Stimulated activated CD8-positive, alpha-beta memory T cell treated with anti-CD3 and anti-CD28 coated beads, Interleukin-15, amount 100 ng/mL, for 4 hours (primary cell): ENCODE results near the gene GPC6.

Source experiments
- DNase-seq, 2 donors: peaks; one replicate each; pipeline ENCODE4 v3.0.0-alpha.2; 2020; ENCODE audit warnings: low read depth in 2 of 2

GPC6 gene

GRCh38 chr13:93368718-93369117, 142.1 kb downstream of the GPC6 start:
- no peak for DNase-seq

- no peak for DNase-seq
Observed at GRCh38 chr13:93372856-93373255, 146.2 kb downstream of the GPC6 start.

DNA sequence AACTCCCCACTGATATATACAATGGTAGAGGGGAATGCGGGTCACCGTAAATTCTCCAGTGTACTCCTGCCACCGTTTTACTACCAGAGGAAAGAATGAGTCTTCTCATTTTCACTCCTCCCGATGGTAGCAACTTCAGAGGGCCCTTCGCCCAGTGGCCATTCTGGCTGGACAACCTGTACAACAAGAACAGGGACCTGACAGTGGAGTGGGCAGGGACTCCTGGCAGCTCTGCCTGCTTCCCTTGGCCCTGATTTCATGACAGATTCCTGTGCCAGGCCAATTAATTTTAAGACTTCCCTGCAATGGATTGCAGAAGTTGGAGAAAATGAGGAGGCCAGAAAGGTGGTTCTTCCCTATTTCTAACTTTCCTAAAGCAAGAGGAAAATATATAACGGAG, 148.9 kb downstream of the GPC6 start:
- no peak for DNase-seq

DNA sequence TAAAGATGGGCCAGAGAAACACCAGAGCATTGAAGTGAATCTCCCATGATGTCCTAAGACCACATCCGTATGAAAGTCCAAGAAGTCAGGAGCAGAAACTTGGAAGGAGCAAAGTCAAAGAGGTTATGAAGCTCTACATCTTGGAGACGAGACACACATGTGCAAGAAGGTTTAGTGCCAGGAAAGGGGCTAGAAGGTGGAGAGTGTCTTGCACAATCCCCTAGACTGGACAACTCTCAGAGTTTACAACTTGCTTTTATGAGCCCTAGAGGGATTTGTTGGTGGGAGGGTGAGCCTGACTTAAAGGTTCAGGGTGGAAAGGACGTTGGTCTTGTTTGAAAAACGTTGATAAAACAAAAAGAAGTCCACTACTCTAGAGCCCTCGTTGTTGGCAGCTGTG, 150.6 kb downstream of the GPC6 start:
- no peak for DNase-seq

DNA sequence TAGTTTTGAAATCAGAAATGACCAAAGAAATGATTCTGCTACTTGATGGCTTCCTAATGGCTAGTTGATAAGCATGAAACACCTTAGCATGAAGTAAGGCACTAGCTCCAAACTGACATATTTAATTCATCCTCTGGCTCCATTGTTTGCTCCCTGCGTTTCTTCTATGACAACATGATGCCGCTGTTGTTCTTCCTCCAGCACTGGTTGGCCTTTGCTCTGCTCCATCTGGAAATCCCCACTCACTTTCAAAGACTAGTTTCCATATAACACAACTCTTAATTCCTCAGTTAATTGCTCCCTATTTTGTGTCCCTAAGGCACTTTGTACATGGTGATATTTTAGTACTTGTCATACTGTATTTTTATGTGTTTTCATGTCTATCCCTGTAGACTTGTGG, 151.6 kb downstream of the GPC6 start:
- no peak for DNase-seq

GRCh38 chr13:93386116-93386515, 159.5 kb downstream of the GPC6 start:
- no peak for DNase-seq

DNA sequence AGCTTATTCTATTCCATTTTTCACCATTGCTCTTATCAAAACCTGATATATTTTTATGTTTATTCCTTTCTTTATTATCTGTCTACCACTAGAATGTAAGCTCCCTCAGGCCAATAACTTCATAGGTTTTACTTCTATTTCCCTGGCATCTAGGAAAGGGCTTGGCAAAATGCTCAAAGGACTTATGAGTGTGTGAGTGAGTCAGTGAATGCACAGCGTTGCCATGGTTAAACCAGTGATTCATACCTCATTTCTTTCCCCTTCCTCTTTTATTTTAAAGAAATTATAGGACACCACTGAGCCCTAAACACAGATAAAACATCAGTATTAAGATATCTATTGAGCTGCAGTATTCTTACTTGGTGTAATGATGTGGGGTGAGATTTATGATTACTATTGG, 162.1 kb downstream of the GPC6 start:
- DNase-seq: no peak

- no peak for DNase-seq
Observed at GRCh38 chr13:93397619-93398018, 171.0 kb downstream of the GPC6 start.

DNA sequence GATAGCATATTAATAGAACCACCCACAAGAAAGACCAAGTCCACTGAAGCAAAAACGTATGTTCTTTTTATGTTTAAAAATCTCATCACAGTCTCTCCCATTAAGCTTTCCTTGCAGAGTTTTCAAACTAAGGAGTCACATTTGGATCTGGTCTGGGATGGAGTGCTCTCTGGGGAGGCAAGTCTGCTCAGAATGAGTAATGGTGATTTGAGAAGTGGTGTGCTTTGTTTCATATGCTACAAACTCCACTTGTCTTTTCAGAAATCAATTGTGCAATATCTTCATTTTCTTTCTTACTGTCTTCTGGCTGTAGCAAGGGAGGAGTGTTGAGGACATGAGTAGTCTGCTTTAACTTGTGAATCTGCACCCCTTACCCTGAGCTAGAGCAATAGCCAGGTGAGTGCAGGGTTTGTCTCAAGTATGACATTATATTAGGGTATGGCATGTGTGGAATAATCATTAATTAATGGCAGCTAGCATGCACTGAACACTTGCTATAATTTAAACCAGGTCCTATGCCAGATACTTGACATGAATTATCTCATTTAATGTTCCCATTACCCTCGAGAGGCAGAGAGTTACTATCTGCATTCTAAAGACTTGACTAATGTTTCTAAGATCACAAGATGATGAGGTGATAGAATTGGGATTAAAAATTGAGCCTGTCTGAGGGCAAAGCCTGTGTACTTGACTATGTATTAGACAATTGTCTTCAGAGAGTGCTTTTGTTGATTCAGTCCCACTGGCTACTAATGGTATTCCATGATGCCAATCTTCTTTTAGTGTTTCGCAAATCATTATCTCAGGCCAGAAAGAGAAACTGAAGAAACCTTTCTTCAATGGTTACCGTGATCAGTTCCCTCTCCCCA, 171.8 kb downstream of the GPC6 start:
- no peak for DNase-seq

- DNase-seq: no peak
Observed at GRCh38 chr13:93399212-93399611, 172.6 kb downstream of the GPC6 start.

DNA sequence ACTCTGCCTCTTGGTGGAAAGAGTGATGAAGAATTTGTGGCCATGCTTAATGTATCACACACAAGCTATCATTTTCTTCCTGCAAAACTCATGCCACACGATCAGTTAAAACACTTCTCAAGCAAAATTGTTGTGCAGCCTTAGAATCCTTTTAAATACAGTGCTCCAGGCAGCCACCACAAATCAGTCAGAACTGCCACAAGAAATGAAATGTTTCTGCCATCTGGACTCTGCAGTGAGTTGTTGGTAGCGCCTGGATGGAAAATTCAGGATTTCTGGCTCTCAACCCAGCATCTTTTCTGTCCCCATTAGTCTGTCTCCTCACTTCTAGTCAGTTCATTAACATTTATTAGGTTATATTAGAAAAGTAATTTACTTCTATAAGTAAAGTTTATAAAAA, 179.5 kb downstream of the GPC6 start:
- no peak for DNase-seq

DNA sequence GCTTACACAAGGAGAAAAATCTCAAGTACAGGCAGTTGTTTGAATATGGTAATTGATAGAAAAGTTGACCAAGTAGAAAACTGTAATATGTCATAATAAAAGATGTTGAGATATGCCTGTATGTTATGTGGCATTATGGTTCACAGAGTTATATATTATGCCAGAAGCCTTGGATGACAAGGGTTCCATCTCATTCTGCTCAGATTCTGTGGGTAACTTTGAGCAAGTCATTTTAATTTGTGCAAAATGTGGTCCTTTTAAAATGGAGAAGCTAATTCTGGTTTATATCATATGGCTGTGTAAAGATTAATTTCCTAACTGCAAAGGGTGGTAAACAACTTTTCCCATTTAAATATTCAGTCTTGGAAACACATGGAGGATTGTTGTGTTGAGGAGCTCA, 180.9 kb downstream of the GPC6 start:
- DNase-seq: no peak

DNA sequence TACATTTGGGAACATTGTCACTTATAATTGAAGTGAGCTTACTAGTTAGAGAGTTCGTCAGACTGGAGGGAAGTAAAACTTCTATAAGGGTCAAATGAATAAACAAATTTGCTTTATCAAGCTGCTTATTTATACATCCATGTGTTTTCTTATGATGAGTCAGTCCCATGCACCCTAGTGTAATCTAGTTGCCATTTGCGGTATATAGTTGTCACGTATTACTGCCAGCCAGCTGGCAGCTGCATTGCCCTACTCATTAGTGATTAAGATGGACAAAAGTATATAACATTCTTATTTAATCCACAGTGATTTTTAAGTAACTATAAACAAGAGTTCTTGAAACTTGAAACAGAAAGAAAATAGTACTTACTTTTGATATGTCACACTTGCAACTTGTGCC, 182.4 kb downstream of the GPC6 start:
- no peak for DNase-seq

DNA sequence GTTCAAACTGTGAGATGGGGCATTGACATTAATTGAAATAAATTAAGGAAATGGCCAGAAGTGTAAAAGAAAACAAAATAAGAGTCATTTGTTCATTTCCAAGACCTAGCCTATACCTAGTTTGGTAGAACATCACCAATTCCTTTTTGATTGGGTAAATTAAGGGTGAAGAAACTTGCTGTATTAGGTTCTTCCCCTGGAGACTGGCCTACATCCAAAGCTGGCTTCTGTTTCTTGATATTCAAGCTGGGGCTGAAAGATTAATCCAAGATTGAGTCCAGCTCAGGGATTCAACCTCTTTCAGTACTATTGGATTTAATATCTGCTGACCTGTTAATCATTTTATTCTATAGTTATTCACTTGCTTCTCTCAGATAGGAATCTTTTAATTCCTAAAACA, 183.2 kb downstream of the GPC6 start:
- DNase-seq: no peak

- DNase-seq: no peak
Observed at GRCh38 chr13:93411186-93411680, 184.6 kb downstream of the GPC6 start.

DNA sequence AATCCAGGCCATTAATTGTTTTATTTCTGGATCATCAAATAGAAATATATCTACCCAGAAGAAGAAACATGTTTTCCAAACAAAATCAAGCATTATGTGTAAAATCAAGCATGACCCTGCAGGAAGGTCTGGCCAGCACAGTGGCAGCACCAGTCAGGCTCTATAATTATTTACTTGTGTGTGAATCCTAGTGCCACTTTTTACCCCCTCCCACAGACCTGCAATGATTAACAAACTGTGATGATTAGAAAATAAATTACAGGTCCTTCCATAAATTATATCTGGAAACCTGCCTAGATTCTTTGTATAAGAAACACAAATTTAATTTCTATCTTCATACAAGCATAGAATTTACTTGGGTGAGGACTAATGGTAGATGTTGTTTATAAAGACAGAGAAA, 186.1 kb downstream of the GPC6 start:
- DNase-seq: no peak

DNA sequence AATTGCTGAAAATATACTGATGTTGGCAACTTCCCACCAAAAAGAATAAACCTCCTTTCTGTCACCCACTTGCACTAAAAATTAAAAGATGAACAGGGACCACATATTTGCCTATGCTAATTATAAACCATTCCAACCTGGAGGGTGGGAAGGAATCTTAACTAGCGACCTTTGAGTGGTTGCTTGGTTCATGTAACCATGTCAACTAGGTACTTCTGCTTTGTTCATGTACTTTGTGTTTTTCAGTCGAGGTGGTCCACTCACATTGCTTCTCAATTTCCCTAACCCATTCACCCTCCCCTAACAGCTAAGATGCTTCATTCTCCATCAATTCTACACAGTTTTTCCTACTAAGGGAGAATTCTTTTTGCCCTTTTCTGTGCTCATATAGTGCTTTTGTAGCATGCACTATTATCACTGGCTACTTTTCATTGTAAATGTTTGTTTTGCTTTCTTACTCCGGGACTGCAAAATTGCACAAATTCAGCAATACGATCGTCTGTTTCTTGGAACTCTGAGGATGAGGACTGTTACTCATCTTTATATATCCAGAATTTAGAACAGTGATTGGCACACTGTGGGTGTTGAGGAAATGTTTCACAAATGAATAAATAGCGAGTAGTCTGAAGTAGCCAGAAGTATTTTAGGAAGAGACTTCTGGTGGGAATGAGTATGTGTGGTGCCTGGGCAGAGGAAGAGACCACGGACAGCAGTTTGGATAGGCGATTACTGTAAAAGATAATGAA, 187.5 kb downstream of the GPC6 start:
- DNase-seq: no peak

DNA sequence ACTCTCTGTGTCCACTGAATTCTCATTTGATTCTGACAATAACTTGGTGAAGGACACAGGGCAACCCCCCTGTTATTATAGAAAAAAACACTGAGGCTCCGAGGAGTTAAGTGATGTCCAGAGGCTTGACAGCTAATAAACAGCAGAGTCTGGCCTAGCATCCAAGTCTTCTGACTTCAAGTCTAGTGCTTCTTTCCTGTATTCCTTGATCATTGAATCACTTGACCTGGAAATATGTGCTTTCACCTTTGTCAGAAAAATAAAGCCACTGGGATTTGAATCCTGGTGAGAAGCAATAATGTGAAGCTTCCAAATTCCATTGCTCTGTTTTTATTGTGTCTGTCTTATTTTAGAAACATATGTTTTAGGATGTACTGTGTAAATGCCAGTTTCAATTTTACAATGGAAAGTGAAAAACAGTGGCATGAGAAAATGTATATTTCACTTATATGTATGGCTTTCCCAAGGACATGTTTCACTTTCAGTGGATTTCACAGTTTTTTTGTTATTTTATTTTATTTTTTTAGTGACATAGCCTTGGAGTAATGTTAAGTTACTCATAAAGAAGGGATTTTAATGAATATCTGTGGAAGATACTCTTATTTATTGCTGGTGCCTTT, 190.2 kb downstream of the GPC6 start:
- DNase-seq: no peak

- DNase-seq: no peak
Observed at GRCh38 chr13:93418398-93418797, 191.8 kb downstream of the GPC6 start.

- DNase-seq: no peak
Observed at GRCh38 chr13:93420206-93420605, 193.6 kb downstream of the GPC6 start.

GRCh38 chr13:93420887-93421286, 194.3 kb downstream of the GPC6 start:
- DNase-seq: no peak

- DNase-seq: no peak
Observed at GRCh38 chr13:93422980-93423543, 196.5 kb downstream of the GPC6 start.
